Endodermal cell (in vitro differentiated cells): Measurements from ENCODE around the gene TBL3. TPM values are rescaled to one million over a fixed set of nuclear protein-coding genes. Genes with fewer than 3 reads are reported as not detected.
A peak's percentile ranks its signal among the peaks of the same experiment; 100 is the strongest.

Experiments
- DNase-seq: peaks from one replicate; pipeline ENCODE4 v3.0.0-alpha.2; 2017
- H3K27ac ChIP-seq: 2 replicates; pipeline ENCODE4 v1.5.1; 2013; ENCODE audit warnings: mild to moderate bottlenecking, low read depth, low read length, moderate library complexity
- H3K27me3 ChIP-seq: 2 replicates; pipeline ENCODE4 v1.6.1; 2013; ENCODE audit warnings: mild to moderate bottlenecking, low read length, moderate library complexity; ENCODE audit not compliant: insufficient read depth, control insufficient read depth, poor library complexity, severe bottlenecking
- H3K36me3 ChIP-seq: 2 replicates; pipeline ENCODE4 v1.7.0; 2013; ENCODE audit warnings: mild to moderate bottlenecking, low read length, moderate library complexity; ENCODE audit not compliant: control insufficient read depth, insufficient read depth
- H3K4me1 ChIP-seq: one replicate; pipeline ENCODE4 v1.7.0; 2013; ENCODE audit warnings: low read length; ENCODE audit not compliant: control insufficient read depth, insufficient read depth
- H3K4me3 ChIP-seq: 2 replicates; pipeline ENCODE4 v1.5.1; 2013; ENCODE audit warnings: mild to moderate bottlenecking, low read length, moderate library complexity
- H3K9ac ChIP-seq: 2 replicates; pipeline ENCODE4 v1.6.1; 2013; ENCODE audit warnings: mild to moderate bottlenecking, low read length, moderate library complexity; ENCODE audit not compliant: poor library complexity, severe bottlenecking; ENCODE audit errors: extremely low read depth
- H3K9me3 ChIP-seq: 2 replicates; pipeline ENCODE4 v1.6.1; 2013; ENCODE audit warnings: mild to moderate bottlenecking, low read length, moderate library complexity; ENCODE audit not compliant: control insufficient read depth
- H3K27ac Mint-ChIP-seq: 2 replicates; pipeline ENCODE4 v1.8.0; 2020; ENCODE audit warnings: mixed read lengths
- H3K27me3 Mint-ChIP-seq: 2 replicates; pipeline ENCODE4 v1.8.0; 2021; ENCODE audit warnings: mild to moderate bottlenecking, mixed read lengths; ENCODE audit not compliant: insufficient read depth
- H3K36me3 Mint-ChIP-seq: 2 replicates; pipeline ENCODE4 v1.8.0; 2020; ENCODE audit warnings: low read depth, mixed read lengths
- H3K4me1 Mint-ChIP-seq: 2 replicates; pipeline ENCODE4 v1.8.0; 2020; ENCODE audit warnings: mixed read lengths
- H3K4me3 Mint-ChIP-seq: 2 replicates; pipeline ENCODE4 v1.8.0; 2020; ENCODE audit warnings: mild to moderate bottlenecking, moderate library complexity, mixed read lengths
- H3K9me3 Mint-ChIP-seq: 2 replicates; pipeline ENCODE4 v1.8.0; 2020; ENCODE audit warnings: mild to moderate bottlenecking, mixed read lengths
- CTCF ChIP-seq: fragments of 200-600 bp; sonication (generic); conservative IDR thresholded peaks from 2 replicates; pipeline ENCODE4 v1.5.0; 2021; ENCODE audit warnings: antibody characterized with exemption, mild to moderate bottlenecking
- WGBS, 2 experiments: methylation state at CpG; one replicate each; pipeline versions ENCODE4 v1.1.5 to v1.1.7; 2013; ENCODE audit warnings: missing lambda C conversion rate in 2 of 2, mixed read lengths in 1 of 2; ENCODE audit not compliant: insufficient coverage in 1 of 2, insufficient read length in 1 of 2; 5-methylcytosine and 5-hydroxymethylcytosine counted together
- total RNA-seq, 2 donors: library from RNA; stranded (reverse); fragmentation: NEBNext Ultra II Directional in 1 of 2; extraction: Animal tissue kit (Norgen Biotek cat#: 25700) in 1 of 2; gene quantifications; 2 replicates in 1 of 2; 3 replicates in 1 of 2; pipeline ENCODE4 v1.2.1, GENCODE V29; 2021

TBL3 gene
- total RNA-seq, 2 donors from 2014 or later, result 43.4 to 49.7 TPM

DNA sequence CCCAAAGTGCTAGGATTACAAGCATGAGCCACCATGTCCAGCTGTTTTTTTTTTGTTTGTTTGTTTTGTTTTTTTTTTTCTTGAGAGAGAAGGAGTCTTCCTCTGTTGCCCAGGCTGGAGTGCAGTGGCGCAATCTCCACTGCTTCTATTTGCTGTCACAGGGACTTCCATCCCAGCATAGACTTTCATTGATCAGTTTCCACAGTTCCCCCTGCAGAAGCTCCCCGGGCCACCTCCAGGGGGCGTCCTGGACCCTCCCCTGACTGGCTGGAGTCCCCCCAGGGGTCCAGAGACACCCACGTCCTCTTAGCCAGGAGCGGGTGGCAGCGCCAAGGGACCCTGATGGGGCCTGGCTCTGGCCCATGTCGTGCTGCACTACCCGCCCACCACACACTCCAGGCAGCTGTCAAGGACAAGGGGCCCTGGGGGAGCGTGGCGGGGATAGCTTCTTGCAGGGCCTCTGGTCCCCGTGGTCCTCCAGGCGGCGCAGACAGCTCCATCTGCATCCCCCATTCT lies 44.6 kb downstream of the TBL3 start:
- Histone ChIP-seq H3K36me3 (no peaks in the 10 kb centered on the region), H3K9me3 (no peaks in the 10 kb centered on the region), H3K27ac (no peak overlapping the region), H3K4me3 (no peak overlapping the region), H3K27me3 (peaks cover 39% of the 10 kb centered on the region), H3K4me1 (no peaks in the 10 kb centered on the region), H3K9ac (no peak overlapping the region)
- Mint-ChIP-seq H3K4me3 (no peak overlapping the region), H3K9me3 (no peaks in the 10 kb centered on the region), H3K27ac (no peak overlapping the region), H3K36me3 (no peaks in the 10 kb centered on the region), H3K27me3 (peaks cover 48% of the 10 kb centered on the region), H3K4me1 (no peaks in the 10 kb centered on the region)
- DNase-seq, result no peak
- TF ChIP-seq CTCF, result peak; percentile 74
- WGBS, 2 experiments, result 61 to 73% methylated on average over 7 to 13 of the region's 13 CpGs

- Histone ChIP-seq H3K9ac (no peak within 1 kb of the TSS), H3K9me3 (no peaks in the 10 kb centered on the region), H3K36me3 (no peaks in the 10 kb centered on the region), H3K4me1 (no peaks in the 10 kb centered on the region), H3K4me3 (peak within 1 kb of the TSS; percentile 29), H3K27me3 (peaks cover 44% of the 10 kb centered on the region), H3K27ac (no peak within 1 kb of the TSS)
- H3K4me3 Mint-ChIP-seq, result peak within 1 kb of the TSS; percentile 38
- 1 to 15% methylated on average over 15 to 33 of the region's 33 CpGs for WGBS, 2 experiments
- H3K27me3 Mint-ChIP-seq, result peaks cover 69% of the 10 kb centered on the region
- TF ChIP-seq CTCF, result peak; percentile 33
- H3K27ac Mint-ChIP-seq, result no peak within 1 kb of the TSS
- H3K9me3 Mint-ChIP-seq, result no peaks in the 10 kb centered on the region
- peak; percentile 77 for DNase-seq
- H3K36me3 Mint-ChIP-seq, result no peaks in the 10 kb centered on the region
- peaks cover 2% of the 10 kb centered on the region for H3K4me1 Mint-ChIP-seq
Observed at GRCh38 chr16:2019518-2019920, 47.7 kb downstream of the TBL3 start, which contains the start of gene NPW. Gene NPW (plus strand): TSS chr16:2019785.

- peak overlapping the region; percentile 29 for H3K4me3 ChIP-seq
- Mint-ChIP-seq H3K27me3 (peaks cover 72% of the 10 kb centered on the region), H3K4me3 (peak overlapping the region; percentile 38), H3K27ac (no peak overlapping the region), H3K9me3 (no peaks in the 10 kb centered on the region), H3K36me3 (no peaks in the 10 kb centered on the region), H3K4me1 (peaks cover 2% of the 10 kb centered on the region)
- no peaks in the 10 kb centered on the region for H3K36me3 ChIP-seq
- no peak overlapping the region for H3K9ac ChIP-seq
- TF ChIP-seq CTCF, result no peak
- DNase-seq, result peak; percentile 75
- 3 to 6% methylated on average over 35 to 96 of the region's 96 CpGs for WGBS, 2 experiments
- H3K4me1 ChIP-seq, result no peaks in the 10 kb centered on the region
- no peaks in the 10 kb centered on the region for H3K9me3 ChIP-seq
- no peak overlapping the region for H3K27ac ChIP-seq
- peaks cover 44% of the 10 kb centered on the region for H3K27me3 ChIP-seq
Observed at GRCh38 chr16:2019921-2020831, 48.3 kb downstream of the TBL3 start.
